HEK293T (cell line): ENCODE data around the gene TTC21A.

Experiments used
- BHLHE40 ChIP-seq: fragments of 450-650 bp; IDR thresholded peaks from 2 replicates; pipeline ENCODE4 v1.6.1; 2016; ENCODE audit warnings: mild to moderate bottlenecking, moderate library complexity, borderline replicate concordance
- FOXK2 ChIP-seq: fragments of 450-650 bp; IDR thresholded peaks from 2 replicates; pipeline ENCODE4 v1.6.1; 2016; ENCODE audit warnings: mild to moderate bottlenecking
- FOXM1 ChIP-seq: fragments of 450-650 bp; IDR thresholded peaks from 2 replicates; pipeline ENCODE4 v1.6.1; 2017; ENCODE audit warnings: mild to moderate bottlenecking, borderline replicate concordance
- HDGF ChIP-seq: fragments of 450-650 bp; IDR thresholded peaks from 2 replicates; pipeline ENCODE4 v1.6.1; 2017; ENCODE audit warnings: antibody characterized with exemption, borderline replicate concordance
- L3MBTL2 ChIP-seq: fragments of 450-650 bp; conservative IDR thresholded peaks from 2 replicates; pipeline ENCODE4 v1.6.1; 2016; ENCODE audit warnings: mild to moderate bottlenecking
- NFRKB ChIP-seq: fragments of 450-650 bp; IDR thresholded peaks from 2 replicates; pipeline ENCODE4 v1.6.1; 2016; ENCODE audit warnings: mild to moderate bottlenecking, moderate library complexity
- PKNOX1 ChIP-seq: fragments of 450-650 bp; IDR thresholded peaks from 2 replicates; pipeline ENCODE4 v1.6.1; 2016
- SP1 ChIP-seq: fragments of 450-650 bp; IDR thresholded peaks from 2 replicates; pipeline ENCODE4 v1.6.1; 2017
- TARDBP ChIP-seq: fragments of 450-650 bp; IDR thresholded peaks from 2 replicates; pipeline ENCODE4 v1.6.1; 2016

- TF ChIP-seq SP1 (no peak), FOXM1 (no peak), BHLHE40 (no peak), L3MBTL2 (no peak), HDGF (no peak), NFRKB (no peak), PKNOX1 (no peak), TARDBP (no peak), FOXK2 (no peak)
Measured at GRCh38 chr3:39141171-39141995, 33.9 kb downstream of the TTC21A start.
